ENCODE results near the gene LRTM2. TPM values are rescaled to one million over a fixed set of nuclear protein-coding genes. Genes with fewer than 3 reads are reported as not detected.

Gene LRTM2
- polyA plus RNA-seq, 1 donor from 2014 or later: 2.4 TPM

DNA sequence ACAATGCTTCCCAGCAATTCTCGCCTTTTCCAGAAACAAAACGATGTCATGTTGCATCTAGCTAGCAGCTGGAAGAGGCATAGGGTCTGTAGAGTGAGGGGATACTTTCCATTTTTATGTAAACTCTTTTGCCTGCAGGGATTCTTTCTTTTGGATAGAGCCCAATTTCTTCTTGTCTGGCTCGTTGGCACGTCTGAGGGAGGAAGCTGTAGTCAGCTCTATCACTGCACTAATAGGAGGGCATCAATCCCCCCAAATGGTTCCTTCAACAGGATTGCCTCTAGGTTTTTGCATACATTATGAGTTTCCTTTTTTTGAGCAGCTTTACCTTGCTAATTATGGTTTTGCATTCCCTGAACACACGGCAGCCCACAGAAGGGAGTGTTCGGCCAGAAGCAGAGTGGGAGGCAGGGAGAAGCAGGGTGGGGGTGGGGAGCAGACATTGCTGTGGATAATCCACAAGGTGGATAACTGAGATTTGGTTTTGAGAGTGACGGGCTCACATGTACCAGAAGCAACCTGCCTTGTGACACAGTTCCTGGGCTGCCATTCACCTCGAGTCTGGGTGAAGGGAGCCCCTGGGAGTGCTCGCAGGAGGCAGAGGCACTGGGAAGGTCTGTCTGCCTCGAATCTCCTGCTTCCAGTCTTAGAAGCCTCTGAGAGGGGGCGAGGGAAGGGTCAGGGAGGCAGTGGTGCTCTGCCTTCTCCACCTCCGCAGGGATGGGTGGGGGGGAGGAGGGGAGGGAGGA, 24.5 kb downstream of the LRTM2 start:
- no peaks in the 10 kb centered on the region for H3K27me3 ChIP-seq (ENCODE audit: insufficient read depth, low read depth, low read length)
- H2AFZ ChIP-seq (ENCODE audit: low read depth, low read length): no peak overlapping the region
- no peaks in the 10 kb centered on the region for H3K9me2 ChIP-seq (ENCODE audit: insufficient read depth, low read length)
- H3K9ac ChIP-seq (ENCODE audit: low read length): no peak overlapping the region
- no peaks in the 10 kb centered on the region for H3K9me3 ChIP-seq (ENCODE audit: low read length)
- H3K36me3 ChIP-seq (ENCODE audit: insufficient read depth, low read length): no peaks in the 10 kb centered on the region
- no peaks in the 10 kb centered on the region for H3K79me2 ChIP-seq (replicated peaks; ENCODE audit: insufficient read depth, low read length)
- TF ChIP-seq, protein P1, sequence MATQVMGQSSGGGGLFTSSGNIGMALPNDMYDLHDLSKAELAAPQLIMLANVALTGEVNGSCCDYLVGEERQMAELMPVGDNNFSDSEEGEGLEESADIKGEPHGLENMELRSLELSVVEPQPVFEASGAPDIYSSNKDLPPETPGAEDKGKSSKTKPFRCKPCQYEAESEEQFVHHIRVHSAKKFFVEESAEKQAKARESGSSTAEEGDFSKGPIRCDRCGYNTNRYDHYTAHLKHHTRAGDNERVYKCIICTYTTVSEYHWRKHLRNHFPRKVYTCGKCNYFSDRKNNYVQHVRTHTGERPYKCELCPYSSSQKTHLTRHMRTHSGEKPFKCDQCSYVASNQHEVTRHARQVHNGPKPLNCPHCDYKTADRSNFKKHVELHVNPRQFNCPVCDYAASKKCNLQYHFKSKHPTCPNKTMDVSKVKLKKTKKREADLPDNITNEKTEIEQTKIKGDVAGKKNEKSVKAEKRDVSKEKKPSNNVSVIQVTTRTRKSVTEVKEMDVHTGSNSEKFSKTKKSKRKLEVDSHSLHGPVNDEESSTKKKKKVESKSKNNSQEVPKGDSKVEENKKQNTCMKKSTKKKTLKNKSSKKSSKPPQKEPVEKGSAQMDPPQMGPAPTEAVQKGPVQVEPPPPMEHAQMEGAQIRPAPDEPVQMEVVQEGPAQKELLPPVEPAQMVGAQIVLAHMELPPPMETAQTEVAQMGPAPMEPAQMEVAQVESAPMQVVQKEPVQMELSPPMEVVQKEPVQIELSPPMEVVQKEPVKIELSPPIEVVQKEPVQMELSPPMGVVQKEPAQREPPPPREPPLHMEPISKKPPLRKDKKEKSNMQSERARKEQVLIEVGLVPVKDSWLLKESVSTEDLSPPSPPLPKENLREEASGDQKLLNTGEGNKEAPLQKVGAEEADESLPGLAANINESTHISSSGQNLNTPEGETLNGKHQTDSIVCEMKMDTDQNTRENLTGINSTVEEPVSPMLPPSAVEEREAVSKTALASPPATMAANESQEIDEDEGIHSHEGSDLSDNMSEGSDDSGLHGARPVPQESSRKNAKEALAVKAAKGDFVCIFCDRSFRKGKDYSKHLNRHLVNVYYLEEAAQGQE (IDR thresholded peaks at IDR 0.05; ENCODE audit: borderline replicate concordance): no peak
- TF ChIP-seq RAD21 (conservative IDR thresholded peaks at IDR 0.05) (no peak), SMC3 (conservative IDR thresholded peaks at IDR 0.05; ENCODE audit: poor library complexity) (no peak), TAF1 (IDR thresholded peaks at IDR 0.05; ENCODE audit: low read depth) (no peak), EP300 (conservative IDR thresholded peaks at IDR 0.05; ENCODE audit: poor library complexity, severe bottlenecking) (no peak), MXI1 (conservative IDR thresholded peaks at IDR 0.05; ENCODE audit: poor library complexity, severe bottlenecking) (no peak), POLR2AphosphoS5 (IDR thresholded peaks at IDR 0.05) (no peak), EZH2 (IDR thresholded peaks at IDR 0.05; ENCODE audit: borderline replicate concordance, insufficient read depth, low read length, poor library complexity, severe bottlenecking) (no peak)
- TF ChIP-seq, protein P2, sequence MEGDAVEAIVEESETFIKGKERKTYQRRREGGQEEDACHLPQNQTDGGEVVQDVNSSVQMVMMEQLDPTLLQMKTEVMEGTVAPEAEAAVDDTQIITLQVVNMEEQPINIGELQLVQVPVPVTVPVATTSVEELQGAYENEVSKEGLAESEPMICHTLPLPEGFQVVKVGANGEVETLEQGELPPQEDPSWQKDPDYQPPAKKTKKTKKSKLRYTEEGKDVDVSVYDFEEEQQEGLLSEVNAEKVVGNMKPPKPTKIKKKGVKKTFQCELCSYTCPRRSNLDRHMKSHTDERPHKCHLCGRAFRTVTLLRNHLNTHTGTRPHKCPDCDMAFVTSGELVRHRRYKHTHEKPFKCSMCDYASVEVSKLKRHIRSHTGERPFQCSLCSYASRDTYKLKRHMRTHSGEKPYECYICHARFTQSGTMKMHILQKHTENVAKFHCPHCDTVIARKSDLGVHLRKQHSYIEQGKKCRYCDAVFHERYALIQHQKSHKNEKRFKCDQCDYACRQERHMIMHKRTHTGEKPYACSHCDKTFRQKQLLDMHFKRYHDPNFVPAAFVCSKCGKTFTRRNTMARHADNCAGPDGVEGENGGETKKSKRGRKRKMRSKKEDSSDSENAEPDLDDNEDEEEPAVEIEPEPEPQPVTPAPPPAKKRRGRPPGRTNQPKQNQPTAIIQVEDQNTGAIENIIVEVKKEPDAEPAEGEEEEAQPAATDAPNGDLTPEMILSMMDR (IDR thresholded peaks at IDR 0.05; ENCODE audit: poor library complexity, severe bottlenecking): no peak
- no peaks in the 10 kb centered on the region for H3F3A ChIP-seq (ENCODE audit: insufficient read depth, low read length, poor library complexity, severe bottlenecking)
- H3K27ac ChIP-seq (ENCODE audit: low read length): no peak overlapping the region
- no peak overlapping the region for H3K4me3 ChIP-seq (ENCODE audit: low read length)
- H4K20me1 ChIP-seq (ENCODE audit: insufficient read depth): no peaks in the 10 kb centered on the region
- H3K4me2 ChIP-seq (ENCODE audit: low read length): no peak overlapping the region

DNA sequence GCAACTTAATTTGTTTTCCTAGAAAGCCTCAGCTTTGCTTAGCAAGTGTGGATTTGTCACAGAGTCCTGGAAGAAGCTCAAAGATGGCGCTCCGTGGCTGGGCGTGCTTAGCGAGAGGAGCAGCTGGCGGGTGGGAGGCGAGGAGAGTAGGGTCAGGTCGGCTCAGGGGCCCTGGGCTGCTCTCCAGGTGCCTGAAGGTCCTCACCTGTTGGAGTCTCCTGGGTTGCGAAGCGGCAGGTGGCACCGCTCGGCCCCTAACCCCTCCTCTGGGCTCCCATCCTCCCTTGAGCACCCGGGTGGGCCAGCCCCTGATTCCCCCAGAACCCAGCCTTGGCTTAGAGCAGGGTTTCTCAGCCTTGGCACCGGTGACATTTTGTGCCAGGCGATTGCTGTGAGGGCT, 25.1 kb downstream of the LRTM2 start:
- no peak for TF ChIP-seq EZH2 (IDR thresholded peaks at IDR 0.05; ENCODE audit: borderline replicate concordance, insufficient read depth, low read length, poor library complexity, severe bottlenecking)

More for the DNA sequence above, 25.1 kb downstream of the LRTM2 start:
- no peak overlapping the region for H3K9ac ChIP-seq (ENCODE audit: low read length)
- H3K9me3 ChIP-seq (ENCODE audit: low read length): no peaks in the 10 kb centered on the region
- no peaks in the 10 kb centered on the region for H3F3A ChIP-seq (ENCODE audit: insufficient read depth, low read length, poor library complexity, severe bottlenecking)
- H3K27ac ChIP-seq (ENCODE audit: low read length): no peak overlapping the region
- H3K79me2 ChIP-seq (replicated peaks; ENCODE audit: insufficient read depth, low read length): no peaks in the 10 kb centered on the region
- no peak overlapping the region for H2AFZ ChIP-seq (ENCODE audit: low read depth, low read length)
- no peak overlapping the region for H3K4me3 ChIP-seq (ENCODE audit: low read length)
- no peaks in the 10 kb centered on the region for H3K9me2 ChIP-seq (ENCODE audit: insufficient read depth, low read length)
- H3K4me2 ChIP-seq (ENCODE audit: low read length): no peak overlapping the region
- no peaks in the 10 kb centered on the region for H3K27me3 ChIP-seq (ENCODE audit: insufficient read depth, low read depth, low read length)
- H3K36me3 ChIP-seq (ENCODE audit: insufficient read depth, low read length): no peaks in the 10 kb centered on the region
- H4K20me1 ChIP-seq (ENCODE audit: insufficient read depth): no peaks in the 10 kb centered on the region
